Measurements from ENCODE around the gene ARL13B. TPM values are rescaled to one million over a fixed set of nuclear protein-coding genes. Genes with fewer than 3 reads are reported as not detected.

ARL13B gene
- total and polyA plus RNA-seq, 10 of the 15 experiments (the other 5 are each of a cell fraction or from before 2014, with no cell fraction given): 3.0 to 10.4 (median 7.9) TPM

DNA sequence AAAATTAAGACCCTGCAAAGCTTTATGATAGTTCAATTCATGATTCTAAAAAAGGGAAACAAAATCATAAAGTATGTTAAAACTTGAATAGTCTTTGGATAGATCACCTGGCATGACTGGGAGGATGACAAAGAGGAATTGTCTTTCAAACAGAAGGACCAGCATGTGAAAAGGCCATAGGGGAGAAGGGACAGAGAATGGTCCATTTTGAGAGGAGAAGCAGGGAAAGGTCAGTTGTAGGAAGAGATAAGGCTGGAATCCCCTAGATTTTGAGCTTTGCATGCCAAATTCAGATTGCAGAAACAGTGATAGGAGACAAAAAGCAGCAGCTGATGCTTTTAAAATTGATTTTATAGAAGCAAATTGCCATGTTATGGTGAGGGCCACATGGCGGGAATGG is 18.9 kb upstream of the ARL13B start:
- no peak for DNase-seq (ENCODE audit: low read depth, low spot score)
- POLR2A ChIA-PET: no interaction called here
- BruUV-seq (replicated peaks): no TSS peak
- no peaks in the 10 kb centered on the region for H3K4me1 ChIP-seq (ENCODE audit: control insufficient read depth, insufficient read depth, low read length)
- H3K36me3 ChIP-seq (ENCODE audit: control insufficient read depth in 2 of 2, insufficient read depth in 2 of 2, low read length in 1 of 2): no peaks in the 10 kb centered on the region
- RAD21 ChIA-PET (ENCODE audit: unreplicated experiment): no interaction called here
- H3K27ac ChIP-seq (ENCODE audit: control insufficient read depth, insufficient read depth): no peak overlapping the region
- CTCF ChIA-PET: interaction anchor here (1.1 to 1.2 kb wide), 2 partner anchors 9 to 11 kb away, joined by 3 to 5 read pairs; no protein-coding TSS in a partner anchor
- H3K9ac ChIP-seq (ENCODE audit: control insufficient read depth, insufficient read depth, low read length): no peak overlapping the region
- H3K4me2 ChIP-seq (ENCODE audit: control insufficient read depth, insufficient read depth): no peak overlapping the region
- SMC1A ChIA-PET (ENCODE audit: uncharacterized antibody, unreplicated experiment): interaction anchor here (0.7 kb wide), 1 partner anchor 110 kb away, joined by 3 read pairs; no protein-coding TSS in a partner anchor
- H3K4me3 ChIP-seq: no peak overlapping the region
- no peak for FAIRE-seq
- no peak overlapping the region for H2AFZ ChIP-seq (ENCODE audit: control insufficient read depth, low read depth, low read length)
- H3K9me3 ChIP-seq (replicated peaks; ENCODE audit: control insufficient read depth, insufficient read depth, low read length): no peaks in the 10 kb centered on the region; the same call in 2 of the 3 replicates
- ATAC-seq: no peak
- no peaks in the 10 kb centered on the region for H4K20me1 ChIP-seq (ENCODE audit: control insufficient read depth, insufficient read depth)
- intact Hi-C loops (cut with micrococcal nuclease; ENCODE audit: unreplicated experiment) (no loop called here), in situ Hi-C loops (cut with MboI) (no loop called here)
- no peaks in the 10 kb centered on the region for H3K27me3 ChIP-seq (replicated peaks in 1 of 2; ENCODE audit: control insufficient read depth in 2 of 2, insufficient read depth in 2 of 2, low read length in 1 of 2)
- 25% methylated on average over 1 of the region's 1 CpG for WGBS (ENCODE audit: insufficient coverage, insufficient replicate concordance, low lambda C conversion rate, missing lambda C conversion rate)
- H3K79me2 ChIP-seq (ENCODE audit: control insufficient read depth, insufficient read depth, low read length): no peaks in the 10 kb centered on the region
- TF ChIP-seq SP1 (IDR thresholded peaks at IDR 0.05; ENCODE audit: low read depth, low read length) (no peak), CREB1 (IDR thresholded peaks at IDR 0.05; ENCODE audit: low read depth) (no peak), PAX5 (IDR thresholded peaks at IDR 0.05; ENCODE audit: borderline replicate concordance, low read depth, low read length) (no peak), ETV6 (conservative IDR thresholded peaks at IDR 0.05 in 1 of 2, IDR thresholded peaks at IDR 0.05 in 1 of 2; ENCODE audit: borderline replicate concordance in 1 of 2, low read depth in 1 of 2) (no peak), NFYA (IDR thresholded peaks at IDR 0.05; ENCODE audit: borderline replicate concordance, low read depth, low read length) (no peak)
- TF ChIP-seq, protein P1, sequence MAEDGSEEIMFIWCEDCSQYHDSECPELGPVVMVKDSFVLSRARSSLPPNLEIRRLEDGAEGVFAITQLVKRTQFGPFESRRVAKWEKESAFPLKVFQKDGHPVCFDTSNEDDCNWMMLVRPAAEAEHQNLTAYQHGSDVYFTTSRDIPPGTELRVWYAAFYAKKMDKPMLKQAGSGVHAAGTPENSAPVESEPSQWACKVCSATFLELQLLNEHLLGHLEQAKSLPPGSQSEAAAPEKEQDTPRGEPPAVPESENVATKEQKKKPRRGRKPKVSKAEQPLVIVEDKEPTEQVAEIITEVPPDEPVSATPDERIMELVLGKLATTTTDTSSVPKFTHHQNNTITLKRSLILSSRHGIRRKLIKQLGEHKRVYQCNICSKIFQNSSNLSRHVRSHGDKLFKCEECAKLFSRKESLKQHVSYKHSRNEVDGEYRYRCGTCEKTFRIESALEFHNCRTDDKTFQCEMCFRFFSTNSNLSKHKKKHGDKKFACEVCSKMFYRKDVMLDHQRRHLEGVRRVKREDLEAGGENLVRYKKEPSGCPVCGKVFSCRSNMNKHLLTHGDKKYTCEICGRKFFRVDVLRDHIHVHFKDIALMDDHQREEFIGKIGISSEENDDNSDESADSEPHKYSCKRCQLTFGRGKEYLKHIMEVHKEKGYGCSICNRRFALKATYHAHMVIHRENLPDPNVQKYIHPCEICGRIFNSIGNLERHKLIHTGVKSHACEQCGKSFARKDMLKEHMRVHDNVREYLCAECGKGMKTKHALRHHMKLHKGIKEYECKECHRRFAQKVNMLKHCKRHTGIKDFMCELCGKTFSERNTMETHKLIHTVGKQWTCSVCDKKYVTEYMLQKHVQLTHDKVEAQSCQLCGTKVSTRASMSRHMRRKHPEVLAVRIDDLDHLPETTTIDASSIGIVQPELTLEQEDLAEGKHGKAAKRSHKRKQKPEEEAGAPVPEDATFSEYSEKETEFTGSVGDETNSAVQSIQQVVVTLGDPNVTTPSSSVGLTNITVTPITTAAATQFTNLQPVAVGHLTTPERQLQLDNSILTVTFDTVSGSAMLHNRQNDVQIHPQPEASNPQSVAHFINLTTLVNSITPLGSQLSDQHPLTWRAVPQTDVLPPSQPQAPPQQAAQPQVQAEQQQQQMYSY (CRISPR knock-in tag; IDR thresholded peaks at IDR 0.05): no peak
- TF ChIP-seq, protein P2, sequence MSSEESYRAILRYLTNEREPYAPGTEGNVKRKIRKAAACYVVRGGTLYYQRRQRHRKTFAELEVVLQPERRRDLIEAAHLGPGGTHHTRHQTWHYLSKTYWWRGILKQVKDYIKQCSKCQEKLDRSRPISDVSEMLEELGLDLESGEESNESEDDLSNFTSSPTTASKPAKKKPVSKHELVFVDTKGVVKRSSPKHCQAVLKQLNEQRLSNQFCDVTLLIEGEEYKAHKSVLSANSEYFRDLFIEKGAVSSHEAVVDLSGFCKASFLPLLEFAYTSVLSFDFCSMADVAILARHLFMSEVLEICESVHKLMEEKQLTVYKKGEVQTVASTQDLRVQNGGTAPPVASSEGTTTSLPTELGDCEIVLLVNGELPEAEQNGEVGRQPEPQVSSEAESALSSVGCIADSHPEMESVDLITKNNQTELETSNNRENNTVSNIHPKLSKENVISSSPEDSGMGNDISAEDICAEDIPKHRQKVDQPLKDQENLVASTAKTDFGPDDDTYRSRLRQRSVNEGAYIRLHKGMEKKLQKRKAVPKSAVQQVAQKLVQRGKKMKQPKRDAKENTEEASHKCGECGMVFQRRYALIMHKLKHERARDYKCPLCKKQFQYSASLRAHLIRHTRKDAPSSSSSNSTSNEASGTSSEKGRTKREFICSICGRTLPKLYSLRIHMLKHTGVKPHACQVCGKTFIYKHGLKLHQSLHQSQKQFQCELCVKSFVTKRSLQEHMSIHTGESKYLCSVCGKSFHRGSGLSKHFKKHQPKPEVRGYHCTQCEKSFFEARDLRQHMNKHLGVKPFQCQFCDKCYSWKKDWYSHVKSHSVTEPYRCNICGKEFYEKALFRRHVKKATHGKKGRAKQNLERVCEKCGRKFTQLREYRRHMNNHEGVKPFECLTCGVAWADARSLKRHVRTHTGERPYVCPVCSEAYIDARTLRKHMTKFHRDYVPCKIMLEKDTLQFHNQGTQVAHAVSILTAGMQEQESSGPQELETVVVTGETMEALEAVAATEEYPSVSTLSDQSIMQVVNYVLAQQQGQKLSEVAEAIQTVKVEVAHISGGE (CRISPR knock-in tag; IDR thresholded peaks at IDR 0.05): no peak
- TF ChIP-seq, protein P3, sequence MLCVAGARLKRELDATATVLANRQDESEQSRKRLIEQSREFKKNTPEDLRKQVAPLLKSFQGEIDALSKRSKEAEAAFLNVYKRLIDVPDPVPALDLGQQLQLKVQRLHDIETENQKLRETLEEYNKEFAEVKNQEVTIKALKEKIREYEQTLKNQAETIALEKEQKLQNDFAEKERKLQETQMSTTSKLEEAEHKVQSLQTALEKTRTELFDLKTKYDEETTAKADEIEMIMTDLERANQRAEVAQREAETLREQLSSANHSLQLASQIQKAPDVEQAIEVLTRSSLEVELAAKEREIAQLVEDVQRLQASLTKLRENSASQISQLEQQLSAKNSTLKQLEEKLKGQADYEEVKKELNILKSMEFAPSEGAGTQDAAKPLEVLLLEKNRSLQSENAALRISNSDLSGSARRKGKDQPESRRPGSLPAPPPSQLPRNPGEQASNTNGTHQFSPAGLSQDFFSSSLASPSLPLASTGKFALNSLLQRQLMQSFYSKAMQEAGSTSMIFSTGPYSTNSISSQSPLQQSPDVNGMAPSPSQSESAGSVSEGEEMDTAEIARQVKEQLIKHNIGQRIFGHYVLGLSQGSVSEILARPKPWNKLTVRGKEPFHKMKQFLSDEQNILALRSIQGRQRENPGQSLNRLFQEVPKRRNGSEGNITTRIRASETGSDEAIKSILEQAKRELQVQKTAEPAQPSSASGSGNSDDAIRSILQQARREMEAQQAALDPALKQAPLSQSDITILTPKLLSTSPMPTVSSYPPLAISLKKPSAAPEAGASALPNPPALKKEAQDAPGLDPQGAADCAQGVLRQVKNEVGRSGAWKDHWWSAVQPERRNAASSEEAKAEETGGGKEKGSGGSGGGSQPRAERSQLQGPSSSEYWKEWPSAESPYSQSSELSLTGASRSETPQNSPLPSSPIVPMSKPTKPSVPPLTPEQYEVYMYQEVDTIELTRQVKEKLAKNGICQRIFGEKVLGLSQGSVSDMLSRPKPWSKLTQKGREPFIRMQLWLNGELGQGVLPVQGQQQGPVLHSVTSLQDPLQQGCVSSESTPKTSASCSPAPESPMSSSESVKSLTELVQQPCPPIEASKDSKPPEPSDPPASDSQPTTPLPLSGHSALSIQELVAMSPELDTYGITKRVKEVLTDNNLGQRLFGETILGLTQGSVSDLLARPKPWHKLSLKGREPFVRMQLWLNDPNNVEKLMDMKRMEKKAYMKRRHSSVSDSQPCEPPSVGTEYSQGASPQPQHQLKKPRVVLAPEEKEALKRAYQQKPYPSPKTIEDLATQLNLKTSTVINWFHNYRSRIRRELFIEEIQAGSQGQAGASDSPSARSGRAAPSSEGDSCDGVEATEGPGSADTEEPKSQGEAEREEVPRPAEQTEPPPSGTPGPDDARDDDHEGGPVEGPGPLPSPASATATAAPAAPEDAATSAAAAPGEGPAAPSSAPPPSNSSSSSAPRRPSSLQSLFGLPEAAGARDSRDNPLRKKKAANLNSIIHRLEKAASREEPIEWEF (IDR thresholded peaks at IDR 0.05; ENCODE audit: insufficient replicate concordance, low read depth, low read length): no peak
